GM18499 (cell line): ENCODE results near the gene MYRFL.
A peak's percentile ranks its signal among the peaks of the same experiment; 100 is the strongest.
"Not testable (repeated sequence)": the region's sequence is repeated elsewhere in the genome, so short reads cannot be mapped to it uniquely, and the experiment has no call there.

Experiments
- ATAC-seq: cut with Tn5 transposase; IDR thresholded peaks from one replicate; pipeline ENCODE4 v1.9.1; 2021; ENCODE audit warnings: moderate number of reproducible peaks; ENCODE audit not compliant: insufficient read depth, unreplicated experiment

Gene MYRFL

DNA sequence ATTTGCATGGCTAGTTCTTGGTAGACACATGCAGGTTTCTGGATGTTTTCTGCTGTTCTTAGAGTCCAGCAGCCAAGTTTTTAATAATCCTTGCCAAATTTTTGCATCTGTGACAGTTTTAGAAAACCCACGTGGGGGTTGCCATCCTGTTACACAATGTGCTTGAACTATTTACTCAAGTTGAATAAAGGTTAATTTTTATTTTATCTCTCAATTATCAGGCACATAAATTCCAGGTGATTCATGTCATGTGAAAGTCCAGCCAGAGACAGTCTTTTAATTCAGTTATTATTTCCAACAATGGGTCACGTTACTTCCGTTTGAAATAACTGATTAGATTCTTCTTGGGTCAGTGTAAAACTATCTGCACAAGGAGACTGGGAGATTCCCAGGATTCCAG lies 15.7 kb downstream of the MYRFL start:
- ATAC-seq = no peak

DNA sequence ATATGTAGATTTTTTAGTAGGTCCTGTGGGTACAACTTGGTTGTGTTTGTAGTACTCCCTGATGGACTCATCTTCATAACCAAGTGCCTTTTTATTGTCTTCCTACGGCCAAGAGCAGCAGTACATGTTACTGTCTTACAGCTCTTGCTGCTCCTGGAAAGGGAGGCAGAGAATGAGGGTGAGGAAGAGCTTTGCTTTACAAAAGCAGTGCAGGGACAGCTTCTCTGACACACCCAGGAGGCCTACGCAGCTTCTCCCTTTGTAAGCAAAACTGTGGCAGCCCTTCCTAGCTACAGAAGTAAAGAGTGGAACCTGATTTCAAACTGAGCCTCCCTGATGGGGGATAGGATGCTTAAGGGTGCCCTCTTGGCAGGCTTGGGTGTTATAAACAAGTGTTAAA lies 18.6 kb downstream of the MYRFL start:
- ATAC-seq = no peak

DNA sequence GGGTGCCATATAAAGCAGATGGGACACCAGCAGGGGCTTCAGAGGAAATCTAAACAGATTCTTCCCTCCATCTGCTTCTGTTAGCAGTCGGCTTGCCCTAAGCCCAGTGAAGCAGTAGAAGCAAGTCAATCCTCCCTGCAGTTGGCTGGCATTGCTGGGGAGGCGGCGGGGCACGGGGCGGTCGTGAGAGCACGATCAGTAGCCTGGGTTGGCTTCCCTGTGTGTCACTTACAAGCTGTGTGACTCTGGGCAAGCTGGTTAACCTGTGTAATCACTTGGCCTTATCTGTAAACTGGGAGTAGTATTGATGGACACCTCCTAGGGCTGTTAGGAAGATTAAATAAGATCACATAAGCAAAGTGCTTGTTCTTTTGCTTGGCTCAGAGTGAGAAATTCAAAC lies 19.4 kb downstream of the MYRFL start:
- ATAC-seq = no peak

GRCh38 chr12:69844836-69845235 lies 19.8 kb downstream of the MYRFL start:
- no peak for ATAC-seq

DNA sequence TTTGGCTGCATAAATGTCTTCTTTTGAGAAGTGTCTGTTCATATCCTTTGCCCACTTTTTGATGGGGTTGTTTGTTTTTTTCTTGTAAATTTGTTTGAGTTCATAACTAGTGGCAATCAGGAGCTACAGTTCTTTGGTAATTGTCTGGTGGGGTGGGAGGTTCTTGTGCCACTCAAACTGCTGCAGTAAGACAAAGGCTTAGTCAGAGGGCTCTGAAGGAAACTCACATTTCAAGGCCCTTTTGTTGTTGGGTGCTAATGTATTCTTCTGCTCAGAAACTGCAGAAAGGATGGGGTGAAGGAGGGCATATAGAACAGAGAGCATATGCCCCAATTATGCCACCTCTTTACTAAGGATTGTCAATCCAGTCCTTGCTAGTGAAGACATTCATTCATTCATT lies 21.9 kb downstream of the MYRFL start:
- ATAC-seq = no peak

DNA sequence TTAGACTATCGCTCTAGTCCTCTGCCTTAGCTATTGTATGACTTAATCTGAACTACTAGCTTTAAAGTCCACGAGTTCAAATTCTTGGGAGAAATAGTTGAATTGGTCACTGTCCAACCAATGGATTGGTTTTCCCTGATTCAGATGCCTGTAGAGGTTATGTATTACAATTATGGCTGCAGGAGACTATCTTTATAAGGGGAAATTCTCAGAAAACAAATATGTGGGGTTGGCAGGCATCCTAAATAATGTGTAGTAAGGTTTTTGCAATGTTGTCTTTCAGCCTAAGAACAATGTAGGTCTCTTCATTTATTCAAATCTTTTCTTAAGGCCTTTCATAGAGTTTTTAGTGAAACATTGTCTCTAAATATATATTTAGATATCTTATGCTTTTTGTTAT lies 26.9 kb downstream of the MYRFL start:
- no peak for ATAC-seq

DNA sequence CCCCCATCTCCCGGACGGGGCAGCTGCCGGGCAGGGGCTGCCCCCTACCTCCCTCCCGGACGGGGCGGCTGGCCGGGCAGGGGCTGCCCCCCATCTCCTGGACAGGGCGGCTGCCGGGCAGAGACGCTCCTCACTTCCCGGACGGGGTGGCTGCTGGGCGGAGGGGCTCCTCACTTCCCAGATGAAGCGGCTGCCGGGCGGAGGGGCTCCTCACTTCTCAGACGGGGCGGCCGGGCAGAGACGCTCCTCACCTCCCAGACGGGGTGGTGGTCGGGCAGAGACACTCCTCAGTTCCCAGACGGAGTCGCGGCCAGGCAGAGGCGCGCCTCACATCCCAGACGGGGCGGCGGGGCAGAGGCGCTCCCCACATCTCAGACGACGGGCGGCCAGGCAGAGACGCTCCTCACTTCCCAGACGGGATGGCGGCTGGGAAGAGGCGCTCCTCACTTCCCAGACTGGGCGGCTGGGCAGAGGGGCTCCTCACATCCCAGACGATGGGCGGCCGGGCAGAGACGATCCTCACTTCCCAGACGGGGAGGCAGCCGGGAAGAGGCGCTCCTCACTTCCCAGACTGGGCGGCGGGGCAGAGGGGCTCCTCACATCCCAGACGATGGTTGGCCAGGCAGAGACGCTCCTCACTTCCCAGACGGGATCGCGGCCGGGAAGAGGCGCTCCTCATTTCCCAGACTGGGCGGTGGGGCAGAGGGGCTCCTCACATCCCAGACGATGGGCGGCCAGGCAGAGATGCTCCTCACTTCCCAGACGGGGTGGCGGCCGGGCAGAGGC lies 28.3 kb downstream of the MYRFL start:
- ATAC-seq = not testable (repeated sequence)

DNA sequence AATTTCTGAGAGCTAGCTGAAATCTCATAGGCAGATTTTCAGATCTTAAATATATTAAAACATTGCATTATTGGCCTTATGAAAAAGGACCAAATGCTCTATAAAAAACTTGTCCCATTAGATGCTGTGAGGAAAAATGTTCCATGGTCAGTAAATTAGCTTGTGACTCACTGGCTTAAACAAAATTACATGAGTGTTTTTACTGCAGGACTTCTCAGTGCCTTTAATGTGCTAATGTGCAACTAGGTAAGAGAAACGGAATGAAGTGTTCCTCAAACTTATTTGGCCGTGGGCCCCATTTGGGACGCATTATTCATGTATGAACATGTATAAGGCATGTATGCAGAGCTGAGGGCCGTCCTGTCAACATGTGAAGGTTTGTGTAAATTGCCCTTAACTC lies 41.7 kb downstream of the MYRFL start:
- ATAC-seq = no peak

DNA sequence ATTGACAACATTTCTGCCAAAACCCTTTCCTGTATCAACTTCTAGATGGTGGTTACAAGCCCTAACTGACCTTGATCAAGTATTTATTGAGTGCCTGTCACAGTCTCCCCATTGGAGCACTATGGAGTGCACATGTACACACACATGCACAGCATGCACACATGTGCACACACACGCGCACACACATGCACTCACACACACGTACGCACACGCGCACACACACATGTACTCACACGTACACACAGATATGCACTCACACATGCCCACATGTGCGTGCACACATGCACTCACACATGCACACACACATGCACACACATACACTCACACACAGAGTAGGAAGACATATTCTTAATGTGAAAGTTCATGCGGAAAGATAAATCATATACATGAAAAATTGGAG lies 43.7 kb downstream of the MYRFL start:
- no peak for ATAC-seq

DNA sequence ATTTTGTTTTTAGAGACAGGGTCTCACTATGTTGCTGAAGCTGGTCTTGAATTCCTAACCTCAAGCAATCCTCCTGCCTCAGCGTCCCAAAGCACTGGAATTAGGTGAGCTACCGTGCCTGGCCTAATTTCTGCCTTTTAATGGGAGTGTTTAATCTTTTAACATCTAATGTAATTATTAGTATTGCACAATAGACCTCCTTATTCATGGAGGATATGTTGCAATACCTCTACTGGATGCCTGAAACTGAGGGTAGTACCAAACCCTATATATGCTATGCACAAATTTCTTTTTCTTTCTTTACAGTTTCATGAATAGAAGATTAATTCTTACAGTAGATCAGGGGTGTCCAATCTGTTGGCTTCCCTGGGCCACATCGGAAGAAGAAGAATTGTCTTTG lies 47.8 kb downstream of the MYRFL start:
- no peak for ATAC-seq

- ATAC-seq = no peak
These were observed 48.4 kb downstream of the MYRFL start for GRCh38 chr12:69873429-69873828.

DNA sequence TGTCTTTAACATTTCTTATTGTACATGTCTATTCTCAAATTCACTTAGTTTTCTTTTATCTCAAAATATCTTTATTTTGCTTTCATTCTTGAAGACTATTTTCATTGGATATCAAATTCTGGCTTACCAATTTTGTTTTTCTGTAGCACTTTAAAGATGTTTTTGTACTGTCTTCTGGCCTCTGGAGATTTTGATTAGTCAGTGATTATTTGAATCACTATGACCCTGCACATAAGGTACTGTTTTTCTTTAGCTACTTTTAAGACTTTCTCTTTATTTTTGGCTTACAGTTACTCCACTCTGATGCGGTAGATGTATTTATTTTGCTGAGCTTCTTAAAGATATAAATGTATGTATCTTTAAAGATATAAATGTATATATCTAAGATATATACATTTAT lies 49.6 kb downstream of the MYRFL start:
- no peak for ATAC-seq

GRCh38 chr12:69875416-69875935 lies 50.4 kb downstream of the MYRFL start:
- ATAC-seq = no peak

GRCh38 chr12:69879007-69879960 lies 54.3 kb downstream of the MYRFL start:
- ATAC-seq = peak; percentile 73

DNA sequence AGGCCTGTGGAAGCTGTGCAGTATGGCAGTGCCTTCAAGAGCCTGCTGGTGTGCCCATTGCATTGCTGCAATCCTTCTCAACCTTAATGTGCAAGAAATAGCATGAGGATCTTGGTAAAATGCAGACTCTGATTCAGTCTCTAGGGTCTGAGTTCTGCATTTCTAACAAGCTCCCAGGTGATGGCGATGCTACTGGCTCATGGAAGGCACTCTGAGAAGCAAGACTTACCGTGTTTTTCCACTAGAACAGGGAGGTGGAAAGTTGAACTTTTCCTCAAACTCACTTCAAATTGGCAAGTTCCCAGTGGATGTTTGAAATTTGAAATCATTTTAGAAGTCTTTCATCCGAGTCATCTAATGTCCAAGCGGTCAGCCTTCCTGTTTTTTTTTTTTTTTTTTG lies 55.5 kb downstream of the MYRFL start:
- no peak for ATAC-seq

GRCh38 chr12:69881771-69882170 lies 56.7 kb downstream of the MYRFL start:
- no peak for ATAC-seq

DNA sequence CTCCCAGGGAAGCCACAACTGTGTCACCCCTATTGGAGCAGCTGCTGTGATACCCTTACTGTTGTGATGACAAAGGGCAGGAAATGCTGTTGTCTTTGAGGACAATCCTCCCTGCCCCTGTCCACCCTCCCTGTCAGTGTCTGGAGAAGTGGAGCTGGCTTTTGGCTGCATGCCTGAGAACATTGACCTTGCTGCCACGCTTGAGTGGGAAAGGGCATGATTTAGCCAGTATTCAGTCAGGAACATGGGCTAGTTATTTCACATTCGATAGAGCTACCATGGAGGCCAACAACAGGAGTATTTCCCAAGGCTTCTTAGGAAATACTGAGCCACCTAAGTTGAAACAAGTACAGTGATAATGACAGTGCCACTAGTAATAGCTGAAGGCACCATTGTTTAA lies 59.4 kb downstream of the MYRFL start:
- ATAC-seq = no peak

DNA sequence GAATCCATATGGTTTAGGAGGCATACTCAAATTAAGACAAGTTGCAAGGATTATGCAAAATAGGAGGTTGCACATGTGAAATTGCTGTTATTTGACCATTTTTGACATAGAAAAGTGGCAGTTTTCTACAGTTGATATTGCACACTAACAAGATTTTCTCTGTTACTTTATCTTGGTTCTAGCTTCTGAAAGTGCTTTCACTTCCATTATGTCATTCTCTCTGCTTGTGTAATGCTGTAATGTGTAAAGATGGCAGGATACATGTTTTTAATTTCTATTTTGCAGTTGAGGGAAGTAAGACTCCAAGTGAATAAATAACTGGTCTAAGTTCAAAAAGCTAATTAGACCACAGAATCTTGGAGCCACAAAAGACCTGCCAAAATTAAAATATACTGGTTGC lies 60.6 kb downstream of the MYRFL start:
- peak; percentile 71 for ATAC-seq

DNA sequence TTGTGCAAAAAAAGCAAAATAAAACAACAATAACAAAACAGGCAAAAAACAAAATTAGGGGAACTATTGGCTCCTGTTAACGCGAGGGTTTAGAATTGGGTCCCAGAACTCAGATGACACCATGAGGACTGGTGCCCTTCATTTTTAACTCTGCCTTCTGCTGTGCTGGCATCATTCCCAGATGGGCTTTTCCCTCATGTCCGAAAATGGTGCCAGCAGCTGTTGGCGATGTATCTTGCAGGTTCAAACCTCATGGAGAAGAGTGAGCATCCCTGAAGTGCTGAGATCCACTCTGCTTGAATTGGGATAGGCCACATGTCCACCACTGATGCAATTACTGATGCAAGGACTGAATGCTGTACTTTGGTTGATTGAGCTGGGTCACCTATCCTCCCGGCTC lies 61.1 kb downstream of the MYRFL start:
- no peak for ATAC-seq

DNA sequence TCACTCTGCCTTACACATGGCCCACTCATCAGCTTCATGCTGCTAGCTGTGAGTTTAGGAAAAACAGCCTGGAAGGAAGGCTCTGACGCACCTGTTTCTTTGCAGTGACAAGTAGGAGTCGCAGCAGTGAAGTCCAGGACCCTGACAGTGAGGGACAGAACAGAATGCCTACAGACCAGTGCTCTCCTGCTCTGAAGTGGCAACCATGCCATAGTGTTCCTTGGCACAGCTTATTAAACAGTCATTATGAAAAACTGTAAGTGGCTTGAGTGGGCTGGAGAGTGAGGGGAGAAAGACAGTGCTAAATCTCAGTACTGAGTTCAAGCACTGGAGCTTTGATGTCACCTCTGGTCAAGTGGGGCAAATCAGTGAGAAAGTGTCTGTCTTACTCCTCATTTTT lies 61.7 kb downstream of the MYRFL start:
- no peak for ATAC-seq

- ATAC-seq = no peak
These were observed 63.9 kb downstream of the MYRFL start for GRCh38 chr12:69888901-69889300.
